HEK293T (cell line): ENCODE data around the gene GGT1.

Experiments used
- BHLHE40 ChIP-seq: fragments of 450-650 bp; IDR thresholded peaks from 2 replicates; pipeline ENCODE4 v1.6.1; 2016; ENCODE audit warnings: mild to moderate bottlenecking, moderate library complexity, borderline replicate concordance
- ELF4 ChIP-seq: fragments of 450-650 bp; IDR thresholded peaks from 2 replicates; pipeline ENCODE4 v1.6.1; 2017; ENCODE audit warnings: antibody characterized with exemption
- FOXM1 ChIP-seq: fragments of 450-650 bp; IDR thresholded peaks from 2 replicates; pipeline ENCODE4 v1.6.1; 2017; ENCODE audit warnings: mild to moderate bottlenecking, borderline replicate concordance
- L3MBTL2 ChIP-seq: fragments of 450-650 bp; conservative IDR thresholded peaks from 2 replicates; pipeline ENCODE4 v1.6.1; 2016; ENCODE audit warnings: mild to moderate bottlenecking
- SP1 ChIP-seq: fragments of 450-650 bp; IDR thresholded peaks from 2 replicates; pipeline ENCODE4 v1.6.1; 2017
- SUZ12 ChIP-seq: fragments of 450-650 bp; IDR thresholded peaks from 2 replicates; pipeline ENCODE4 v1.6.1; 2016; ENCODE audit warnings: mild to moderate bottlenecking

DNA sequence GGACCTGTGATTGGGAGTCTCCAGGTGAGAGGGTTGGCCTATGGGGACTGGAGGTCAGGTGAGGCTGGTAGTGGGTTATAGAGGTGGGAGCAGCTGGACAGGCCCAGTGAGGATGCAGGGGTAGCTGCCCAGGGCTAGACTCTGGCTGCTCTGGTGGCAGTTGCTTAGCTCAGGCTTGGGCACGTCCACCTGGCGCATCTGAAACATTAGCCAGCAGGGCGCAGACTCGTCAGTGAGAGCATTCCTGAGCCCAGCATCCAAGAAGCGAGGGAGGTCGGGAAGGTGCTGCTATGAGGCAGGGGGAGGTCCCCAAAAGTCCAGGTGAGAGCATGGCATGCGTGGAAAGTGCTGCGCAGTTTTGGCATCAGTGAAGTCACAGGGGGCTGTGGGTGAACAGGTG lies 3.5 kb upstream of the GGT1 start:
- TF ChIP-seq ELF4: no peak
- no peak for TF ChIP-seq SUZ12
- TF ChIP-seq SP1: no peak
- no peak for TF ChIP-seq FOXM1
- no peak for TF ChIP-seq BHLHE40
- TF ChIP-seq L3MBTL2: no peak
